Activated naive CD4-positive, alpha-beta T cell (primary cell): ENCODE measurements around the gene BANP.
"Not testable (repeated sequence)": the region's sequence is repeated elsewhere in the genome, so short reads cannot be mapped to it uniquely, and the experiment has no call there.

Source experiments
- DNase-seq, 4 experiments: peaks; one replicate each; lab custom pipeline; 2025; lab: John Stamatoyannopoulos, UW

Gene BANP

DNA sequence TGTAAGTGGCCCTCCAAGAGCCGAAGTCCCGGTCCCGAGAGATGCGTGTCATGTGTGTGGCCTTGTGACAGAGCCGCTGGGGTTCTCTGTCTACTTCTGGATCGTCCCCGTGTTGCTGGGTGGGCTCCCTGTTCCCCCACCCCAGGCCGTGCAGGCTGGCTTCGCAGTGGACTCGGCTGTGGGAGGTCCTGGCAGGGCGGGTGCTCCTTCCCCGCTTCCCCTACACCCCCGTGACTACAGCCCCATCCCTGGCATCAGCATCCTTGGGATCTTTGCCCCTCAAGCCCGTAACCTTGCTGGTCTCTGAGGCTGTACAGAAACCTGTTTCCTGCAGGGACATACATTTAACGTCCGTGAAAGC is 136.3 kb downstream of the BANP start:
- no peak for DNase-seq

DNA sequence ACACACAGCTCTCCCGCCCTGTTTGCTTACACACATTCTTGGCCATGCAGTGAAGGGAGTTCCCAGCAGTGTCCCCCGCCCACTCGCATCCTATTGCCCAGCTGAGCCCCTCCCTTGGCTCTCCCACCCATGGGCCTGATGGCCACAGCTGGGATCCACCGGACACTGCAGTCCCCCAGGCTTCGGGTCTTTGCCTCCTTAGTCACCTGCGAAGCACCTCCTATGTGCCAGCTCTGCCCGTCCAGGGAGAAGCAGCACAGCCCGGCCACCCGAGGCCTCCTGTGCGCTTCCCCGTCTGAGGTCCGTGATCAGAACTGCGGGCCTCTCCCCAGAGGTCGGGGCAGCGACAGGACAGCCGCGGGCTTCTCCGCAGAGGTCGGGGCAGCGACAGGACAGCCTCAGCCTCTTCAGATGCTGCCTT is 136.9 kb downstream of the BANP start:
- no peak for DNase-seq

DNA sequence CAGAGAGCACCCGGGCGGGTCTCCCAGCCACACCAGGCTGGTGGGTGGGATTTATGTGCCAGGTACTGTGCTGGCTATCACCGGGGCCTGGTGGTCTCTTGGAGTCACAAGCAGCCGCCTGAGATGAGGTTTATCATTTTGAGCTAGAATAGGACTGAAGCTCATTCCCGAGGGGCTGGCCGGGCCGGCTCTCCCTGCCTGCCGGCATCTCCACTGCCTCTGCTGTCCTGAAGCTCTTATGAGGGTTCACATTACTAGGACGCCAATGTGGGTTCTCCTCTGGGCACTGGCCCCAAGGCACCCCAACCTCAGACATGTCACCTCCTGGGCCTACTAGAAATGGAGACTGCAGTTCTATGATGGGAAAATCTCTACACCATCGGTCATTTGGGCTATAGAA is 137.4 kb downstream of the BANP start:
- DNase-seq: not testable (repeated sequence)

DNA sequence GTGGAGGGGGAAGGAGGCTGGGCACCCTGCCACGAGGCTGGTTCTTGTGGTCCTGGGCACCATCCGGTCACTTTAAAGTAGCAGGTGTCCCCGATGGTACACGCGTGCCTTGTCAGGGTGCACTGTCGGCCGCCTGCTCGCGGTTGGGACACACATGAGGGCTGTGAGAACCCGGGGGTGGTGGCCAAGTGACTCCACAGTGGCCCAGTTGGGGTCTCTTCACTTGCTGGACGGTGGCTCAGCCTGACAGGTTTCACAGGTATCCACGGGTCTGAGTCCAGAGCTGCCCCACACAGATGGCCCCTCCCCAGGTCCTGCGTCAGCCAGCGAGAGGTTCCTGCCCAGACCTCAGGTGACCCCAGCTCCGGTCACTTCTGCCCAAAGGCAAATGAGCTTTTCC is 137.8 kb downstream of the BANP start:
- not testable (repeated sequence) for DNase-seq

DNA sequence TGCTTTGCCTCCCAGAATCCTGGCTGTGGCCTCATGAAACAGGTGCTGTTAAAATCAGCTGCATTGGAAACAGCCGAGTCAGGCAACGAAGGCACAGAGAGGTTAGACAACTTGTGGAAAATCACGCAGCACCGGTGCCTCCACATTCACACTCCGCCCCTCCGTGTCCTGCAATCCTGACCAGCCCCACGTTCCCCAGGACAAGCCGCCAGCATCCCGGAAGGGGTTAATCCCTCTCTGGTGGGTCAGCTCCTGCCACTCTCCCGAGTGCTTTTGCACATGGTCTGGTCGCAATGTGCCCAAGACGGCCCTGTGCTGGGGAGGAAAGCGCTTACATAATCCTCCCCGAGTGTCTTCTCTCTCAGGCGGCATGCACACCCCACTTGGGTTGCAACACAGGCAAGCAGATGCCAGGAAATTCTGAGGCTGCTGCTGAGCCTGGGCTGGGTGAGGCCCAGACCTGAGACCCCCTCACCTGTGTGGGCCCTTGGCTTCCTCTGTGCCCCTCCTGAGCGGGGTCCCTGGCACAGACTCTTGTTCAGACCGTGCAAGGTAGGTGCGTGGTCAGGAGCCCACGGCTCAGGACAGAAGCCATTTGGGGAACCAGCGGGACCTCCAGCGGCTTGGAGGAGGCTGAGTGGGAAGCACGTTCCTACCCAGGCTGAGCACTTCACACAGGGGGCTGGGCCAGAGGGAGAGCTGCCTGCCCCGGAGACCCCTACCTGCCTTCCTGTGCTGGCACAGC is 138.6 kb downstream of the BANP start:
- DNase-seq: not testable (repeated sequence)

DNA sequence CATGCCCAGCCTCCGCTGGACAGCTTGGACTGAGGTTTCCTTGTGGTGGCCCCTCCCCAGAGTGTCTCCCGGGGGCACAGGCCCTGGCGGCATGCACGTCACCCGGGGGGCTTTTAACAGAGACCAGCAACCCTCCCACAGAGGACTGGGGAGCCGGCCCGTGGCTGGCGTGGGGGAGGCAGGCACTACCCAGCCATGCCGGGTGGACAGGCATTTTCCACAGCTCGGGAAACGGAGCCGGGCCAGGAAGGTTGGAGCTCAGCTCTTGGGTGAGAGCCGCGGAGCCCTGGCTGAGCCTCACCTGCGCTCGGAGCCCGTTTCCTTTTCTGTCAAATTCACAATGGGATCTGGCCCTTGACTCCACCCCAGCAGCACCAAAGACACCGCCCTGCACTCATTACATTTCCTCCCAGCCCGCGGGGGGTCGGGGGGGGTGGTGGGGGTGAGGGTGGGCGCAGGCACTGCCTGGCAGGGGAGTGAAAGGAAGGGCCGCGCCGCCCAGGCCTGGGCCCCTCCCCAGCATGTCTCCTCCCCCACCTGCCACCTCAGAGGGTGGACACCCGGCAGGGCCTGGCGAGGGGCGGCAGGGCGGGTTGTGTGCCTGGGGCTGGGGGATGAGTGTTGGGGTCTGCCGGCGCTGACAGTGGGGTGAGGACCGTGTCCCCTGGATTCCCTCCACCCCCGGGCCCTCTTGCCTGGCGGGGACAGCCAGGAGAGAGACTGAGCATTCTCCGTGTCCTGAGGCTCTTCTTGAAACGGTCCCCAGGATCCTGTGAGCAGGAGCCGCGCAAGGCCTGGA is 139.3 kb downstream of the BANP start:
- DNase-seq: not testable (repeated sequence)

DNA sequence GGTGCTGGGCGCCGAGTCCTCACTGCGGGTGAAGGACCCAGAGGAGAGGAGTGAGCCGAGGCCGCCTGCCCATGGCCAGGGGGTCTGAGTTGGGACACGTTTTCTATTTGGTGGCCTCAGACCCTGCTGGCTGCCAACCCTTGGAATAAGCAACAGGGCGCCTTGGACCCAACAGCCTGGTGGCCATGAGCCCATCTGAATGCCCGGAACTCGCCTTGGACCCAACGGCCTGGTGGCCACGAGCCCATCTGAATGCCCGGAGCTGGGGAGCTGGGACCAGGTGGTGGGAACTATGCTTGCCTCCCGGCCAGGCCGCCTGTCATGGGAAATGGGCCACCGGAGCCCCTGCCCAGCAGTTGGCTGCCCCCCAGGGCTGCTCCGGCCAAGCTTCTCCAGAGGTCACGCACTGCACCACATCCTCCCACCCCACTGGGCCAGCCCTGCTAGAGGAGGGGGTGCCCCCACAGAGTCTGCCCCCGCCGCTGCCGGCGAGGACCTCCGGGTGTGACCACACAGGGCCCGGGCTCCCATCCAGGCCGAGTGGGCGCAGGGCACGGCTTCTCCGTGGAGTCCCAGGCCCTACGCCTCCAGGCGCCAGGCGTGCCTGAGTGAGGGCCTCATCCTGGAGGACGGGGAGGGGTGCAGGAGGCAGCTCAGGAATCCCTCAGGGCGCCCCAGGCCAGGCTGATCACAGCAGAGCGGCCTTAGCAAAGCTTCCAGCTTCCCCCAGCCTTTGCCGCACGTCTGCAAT is 140.2 kb downstream of the BANP start:
- DNase-seq: not testable (repeated sequence)

DNA sequence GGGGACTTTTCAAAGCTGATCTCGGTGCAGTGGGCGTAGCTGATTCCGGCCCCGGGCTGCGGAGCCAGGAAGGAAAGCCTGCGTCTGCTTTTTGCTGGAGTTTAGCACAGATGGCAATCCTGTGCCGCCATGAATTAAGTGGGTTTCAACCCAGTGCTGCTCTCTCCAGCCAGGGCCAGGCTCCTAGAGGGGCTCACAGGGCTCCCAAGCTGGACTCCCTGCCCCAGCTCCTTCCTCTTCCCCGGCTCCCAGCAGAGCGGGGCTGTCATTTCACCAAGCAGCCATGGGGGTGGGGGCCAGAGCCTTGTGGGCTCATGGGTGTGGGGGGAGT is 140.7 kb downstream of the BANP start:
- DNase-seq: not testable (repeated sequence)

DNA sequence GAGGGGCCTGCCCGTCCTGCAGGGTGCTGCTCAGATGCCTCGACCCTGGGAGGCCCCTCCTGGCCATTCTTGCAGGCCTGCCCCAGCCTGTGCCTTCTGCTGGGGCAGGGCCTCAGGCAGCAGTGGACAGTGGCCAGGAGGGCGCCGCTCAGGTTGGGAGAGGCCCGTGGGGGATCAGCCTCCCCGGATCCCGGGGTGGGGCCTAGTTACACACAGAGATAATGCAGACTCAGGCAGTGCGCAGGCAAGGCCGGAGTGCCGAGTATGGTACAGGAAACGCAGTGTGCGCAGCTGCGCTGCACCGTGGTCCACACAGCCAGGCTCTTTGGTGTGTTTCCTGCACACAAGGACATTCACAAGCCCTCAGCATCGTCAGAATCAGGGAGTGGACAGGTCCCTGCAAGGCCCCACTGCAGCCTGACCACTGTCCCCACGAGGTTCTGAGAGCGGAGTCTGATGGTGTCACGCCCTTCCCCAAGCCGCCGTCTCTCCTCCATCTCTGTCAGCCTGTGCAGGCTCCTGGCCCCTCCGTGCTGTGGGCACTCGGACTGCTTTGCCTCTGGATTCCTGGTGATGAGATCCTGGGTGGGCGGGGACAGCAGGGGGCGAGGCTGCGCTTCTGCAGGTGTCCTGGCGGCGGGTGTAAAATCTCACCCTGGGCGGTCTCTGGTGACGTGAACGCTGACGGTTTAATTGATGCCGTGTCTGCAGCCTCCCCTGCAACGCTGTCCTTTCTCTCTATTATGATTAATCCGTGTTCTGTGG is 141.7 kb downstream of the BANP start:
- DNase-seq: not testable (repeated sequence)

DNA sequence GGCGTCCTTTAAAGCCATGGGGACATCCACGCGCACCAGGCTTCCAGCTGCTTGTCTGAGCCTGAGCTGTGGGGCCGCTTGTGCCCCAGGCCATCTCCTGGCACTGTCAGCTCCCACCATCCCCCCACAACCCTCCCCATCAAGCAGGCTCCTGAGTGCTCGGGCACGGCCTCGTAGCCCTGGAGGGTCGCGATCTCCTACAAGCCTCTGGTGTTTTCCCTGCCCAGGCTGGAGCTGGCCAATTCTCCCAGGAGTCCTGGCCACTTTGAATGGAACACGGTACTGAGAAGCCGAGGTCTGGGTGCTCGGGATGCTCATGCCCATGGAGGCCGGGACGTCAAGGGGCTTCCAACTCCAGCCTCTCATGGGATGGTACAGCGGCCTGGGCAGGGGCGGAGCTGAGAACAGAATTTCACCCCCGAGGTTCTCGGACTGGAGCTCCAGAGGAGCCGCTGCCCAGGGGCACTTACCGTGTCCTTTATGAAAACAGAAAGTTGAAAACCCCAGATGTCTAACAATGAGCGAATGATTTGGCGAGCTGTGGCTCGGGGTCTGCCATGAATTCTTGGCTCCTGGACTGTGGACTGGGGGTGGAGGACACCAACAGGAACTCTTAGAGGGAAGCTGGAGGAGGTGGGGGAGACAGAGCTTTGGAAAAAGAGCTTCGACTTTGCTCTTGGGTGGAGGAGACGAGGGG is 142.5 kb downstream of the BANP start:
- not testable (repeated sequence) for DNase-seq

DNA sequence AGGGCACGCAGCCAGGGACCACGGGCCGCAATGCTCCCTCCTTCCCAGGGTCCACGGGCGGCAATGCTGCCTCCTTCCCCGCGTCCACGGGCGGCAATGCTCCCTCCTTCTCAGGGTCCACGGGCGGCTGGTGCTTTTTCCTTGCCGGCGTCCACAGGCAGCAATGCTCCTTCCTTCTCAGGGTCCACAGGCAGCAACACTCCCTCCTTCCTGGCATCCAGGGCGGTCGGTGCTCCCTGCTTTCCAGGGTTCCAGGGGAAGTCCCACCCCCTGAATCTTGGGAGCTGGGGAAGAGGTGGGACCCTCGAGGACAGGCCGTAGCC is 143.0 kb downstream of the BANP start:
- not testable (repeated sequence) for DNase-seq

DNA sequence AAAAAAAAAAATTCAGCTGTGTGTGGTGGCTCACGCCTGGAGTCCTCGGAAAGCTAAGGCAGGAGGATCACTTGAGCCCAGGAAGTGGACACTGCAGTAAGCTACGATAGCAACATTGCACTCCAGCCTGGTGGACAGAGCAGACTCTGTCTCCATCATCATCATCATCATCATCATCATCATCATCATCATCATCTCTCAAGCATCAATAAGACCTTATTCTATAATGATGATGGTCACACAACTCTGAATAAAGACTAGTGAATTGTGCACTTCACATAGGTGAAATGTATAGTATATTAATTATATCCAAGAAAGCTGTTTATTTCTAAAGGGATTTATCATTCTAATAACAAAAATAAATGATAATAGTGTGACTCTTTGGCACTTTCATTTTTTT is 143.7 kb downstream of the BANP start:
- DNase-seq: not testable (repeated sequence)

DNA sequence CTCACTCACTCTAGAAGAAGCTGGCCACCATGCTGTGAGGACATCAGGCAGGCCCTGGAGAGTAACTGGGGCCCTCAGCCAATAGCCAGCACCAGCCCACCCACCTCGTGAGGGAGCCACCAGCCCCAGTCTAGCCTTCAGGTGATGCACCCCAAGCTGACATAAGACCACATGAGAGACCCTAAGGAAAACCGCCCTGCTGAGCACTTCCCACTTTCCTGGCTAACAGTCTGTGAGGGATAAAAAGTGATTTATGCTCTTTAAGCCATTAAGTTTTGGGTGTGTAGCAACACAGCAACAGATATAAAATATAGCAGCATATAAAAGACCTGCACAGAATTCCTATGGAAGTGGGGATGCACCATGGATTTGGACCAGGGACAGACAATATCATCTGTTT is 145.4 kb downstream of the BANP start:
- not testable (repeated sequence) for DNase-seq

DNA sequence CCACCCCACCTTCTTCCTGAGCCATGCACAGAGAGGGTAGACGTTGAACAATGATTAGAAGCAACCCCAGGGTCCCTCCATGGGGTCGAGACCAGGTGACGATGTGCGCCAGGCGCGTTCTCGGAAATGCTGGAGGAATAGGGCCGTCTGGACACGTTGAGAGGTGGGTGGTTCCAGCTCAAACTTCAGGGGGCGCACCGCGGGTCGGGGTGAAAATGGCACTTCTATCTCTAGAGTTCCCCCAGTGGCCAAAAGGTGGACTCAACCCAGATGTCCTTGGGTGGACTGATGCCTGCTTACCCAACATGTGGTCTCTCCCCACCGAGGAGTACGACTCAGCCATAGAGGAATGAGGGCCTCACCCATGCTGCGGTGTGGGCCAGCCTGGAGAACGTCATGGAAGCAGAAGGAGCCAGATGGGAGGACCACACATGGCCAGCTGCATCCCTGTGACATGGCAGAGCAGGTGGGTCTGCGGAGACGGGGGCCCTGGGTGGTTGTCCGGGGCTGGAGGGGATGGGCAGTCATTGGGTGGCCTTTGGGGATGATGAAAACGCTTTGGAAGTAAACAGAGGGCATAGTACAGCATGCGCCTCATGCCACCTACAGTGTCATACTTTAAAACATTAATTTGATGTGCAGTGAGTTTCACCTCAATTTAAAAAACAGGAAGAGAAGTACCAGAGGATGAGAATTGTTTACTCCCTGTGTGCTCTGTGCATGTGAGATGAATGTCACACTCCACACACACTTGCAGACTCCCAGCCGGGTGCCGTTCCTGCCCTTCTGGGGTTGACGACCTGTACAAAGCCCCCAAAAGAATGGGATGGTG is 147.7 kb downstream of the BANP start:
- DNase-seq: not testable (repeated sequence)

DNA sequence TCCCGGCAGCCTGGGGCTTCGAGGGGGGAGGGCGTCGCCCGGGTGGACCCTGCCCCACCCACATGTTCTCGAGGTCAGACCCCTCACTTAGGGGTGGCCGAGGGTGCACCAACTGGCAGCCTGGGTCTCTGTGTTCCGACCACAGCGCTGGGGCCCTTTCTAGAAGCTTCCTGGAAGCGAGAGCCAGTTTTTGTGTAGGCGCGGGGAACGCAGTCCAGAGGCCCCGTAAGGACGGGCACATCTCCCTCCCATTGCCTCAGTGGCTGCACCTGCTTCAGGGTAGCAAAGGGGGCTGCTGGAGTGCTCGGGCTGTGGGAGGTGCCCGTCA is 148.3 kb downstream of the BANP start:
- DNase-seq: no peak

DNA sequence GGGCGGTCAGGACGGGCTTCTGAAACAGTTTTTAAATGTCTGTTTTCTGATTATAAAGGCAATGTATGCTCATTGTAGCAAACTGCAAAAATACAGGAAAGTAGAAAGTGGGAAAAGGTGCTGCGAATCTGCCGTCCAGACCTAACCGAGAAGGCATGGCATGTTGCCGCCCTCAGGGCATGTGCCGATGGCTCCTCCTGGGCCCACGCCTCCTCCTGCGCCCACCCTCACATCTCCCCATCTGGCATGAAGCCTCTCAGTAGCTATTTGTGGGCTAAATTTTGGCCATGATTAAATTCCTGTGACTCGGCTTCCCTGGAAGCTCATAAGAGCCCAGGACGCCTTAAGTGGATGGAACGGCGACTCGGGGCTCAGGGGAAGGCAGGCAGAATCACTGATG is 148.7 kb downstream of the BANP start:
- DNase-seq: not testable (repeated sequence)

DNA sequence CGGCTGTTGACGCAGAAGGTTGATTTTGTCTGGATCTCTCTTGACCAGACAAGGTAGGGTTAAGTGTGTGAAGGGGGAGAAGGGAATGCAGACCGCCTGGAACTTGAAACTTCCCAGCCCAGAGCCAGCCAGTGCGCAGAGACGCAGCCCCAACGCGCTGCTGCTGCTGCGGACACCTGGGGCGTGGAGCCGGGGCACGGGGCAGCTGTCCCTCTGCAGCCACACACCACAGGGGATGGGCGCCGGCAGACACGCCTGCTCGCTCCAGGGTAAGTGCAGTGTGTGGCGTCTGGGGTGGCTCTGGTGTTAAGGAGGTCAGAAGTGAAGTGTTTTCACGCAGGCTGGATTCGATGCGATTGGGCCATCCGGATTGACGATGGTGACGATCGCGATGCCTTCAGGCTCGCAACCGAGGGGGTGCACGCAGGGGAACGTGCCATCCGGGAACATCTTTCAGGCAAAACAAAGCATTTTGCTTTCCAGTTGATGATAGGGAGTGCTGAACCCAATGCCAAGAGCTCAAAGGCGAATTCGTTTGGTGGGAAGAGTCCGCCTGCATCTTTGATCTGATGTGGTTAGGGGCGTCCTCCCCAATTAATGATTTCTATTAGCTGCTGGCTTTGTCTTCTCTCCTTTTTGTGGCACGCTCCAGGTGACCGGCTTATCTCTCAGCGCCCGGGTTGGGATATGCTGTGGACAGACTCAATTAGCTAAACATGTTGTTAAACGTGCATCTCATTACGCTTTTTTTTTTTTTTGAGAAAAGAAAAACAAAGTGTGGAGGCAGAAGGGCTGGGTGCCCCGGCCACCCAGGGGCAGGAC is 149.8 kb downstream of the BANP start:
- DNase-seq: not testable (repeated sequence)

DNA sequence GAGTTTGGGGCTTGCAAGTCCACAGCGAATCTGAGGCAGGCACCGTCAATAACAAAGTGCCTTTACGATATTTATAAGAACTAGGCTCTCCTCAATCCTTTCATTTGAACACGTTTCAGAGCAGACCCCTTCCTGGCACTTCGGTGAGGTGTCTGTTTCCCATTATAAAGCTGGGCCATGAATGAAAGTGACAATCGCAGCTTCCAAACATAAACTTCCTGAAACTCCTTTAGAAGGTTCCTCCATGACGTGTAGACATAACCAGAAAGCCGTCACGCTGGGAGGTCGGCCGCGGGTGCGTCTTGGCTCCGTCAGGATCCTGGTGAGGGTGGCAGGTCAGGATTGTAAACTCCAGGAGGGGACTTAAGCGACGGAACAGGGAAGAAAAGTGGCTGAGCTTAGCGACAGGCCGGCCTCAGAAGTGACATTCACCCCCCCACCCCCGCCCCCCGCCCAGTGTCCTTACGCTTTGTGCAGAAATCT is 150.4 kb downstream of the BANP start:
- not testable (repeated sequence) for DNase-seq

DNA sequence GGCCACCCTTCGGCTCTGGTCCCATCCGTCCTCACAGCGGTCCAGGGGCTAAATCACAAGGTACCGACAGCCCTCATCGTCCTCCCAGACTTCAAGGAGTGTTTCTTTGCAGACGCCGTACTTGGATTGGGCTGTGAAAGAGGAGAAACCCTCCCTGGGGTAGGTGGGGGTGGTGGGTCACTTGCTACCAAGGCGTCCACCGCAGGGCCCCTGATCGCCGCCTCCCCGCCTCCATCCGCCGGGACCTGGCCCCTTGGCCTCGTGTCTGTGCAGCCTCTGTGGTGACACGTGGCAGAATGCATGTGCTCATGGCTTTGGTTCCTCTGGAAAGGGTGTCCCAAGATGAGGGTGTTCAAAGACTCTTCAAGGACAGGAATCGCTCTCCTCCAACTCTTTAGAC is 151.4 kb downstream of the BANP start:
- DNase-seq: no peak

DNA sequence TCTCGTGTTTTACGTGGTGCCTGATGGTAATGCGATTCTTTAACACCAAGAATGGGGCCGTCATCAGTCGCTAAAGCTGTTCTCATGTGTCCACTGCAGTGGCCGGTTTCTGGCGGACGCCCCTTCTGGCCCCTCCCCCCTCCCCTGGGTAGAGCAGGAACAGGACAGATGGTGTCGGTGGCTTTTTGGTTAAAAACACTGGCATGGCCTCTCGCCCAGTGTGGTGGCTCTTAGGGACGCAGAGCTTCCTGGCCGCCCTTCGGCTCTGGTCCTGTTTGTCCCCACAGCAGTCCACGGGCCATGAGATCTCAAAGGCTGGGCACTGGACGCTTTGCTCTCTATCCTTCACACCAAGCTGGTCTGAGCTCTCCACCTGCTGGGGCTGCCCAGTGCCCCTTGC is 151.8 kb downstream of the BANP start:
- no peak for DNase-seq
